ENCODE measurements around the gene OPN3.
A peak's percentile ranks its signal among the peaks of the same experiment; 100 is the strongest.

DNA sequence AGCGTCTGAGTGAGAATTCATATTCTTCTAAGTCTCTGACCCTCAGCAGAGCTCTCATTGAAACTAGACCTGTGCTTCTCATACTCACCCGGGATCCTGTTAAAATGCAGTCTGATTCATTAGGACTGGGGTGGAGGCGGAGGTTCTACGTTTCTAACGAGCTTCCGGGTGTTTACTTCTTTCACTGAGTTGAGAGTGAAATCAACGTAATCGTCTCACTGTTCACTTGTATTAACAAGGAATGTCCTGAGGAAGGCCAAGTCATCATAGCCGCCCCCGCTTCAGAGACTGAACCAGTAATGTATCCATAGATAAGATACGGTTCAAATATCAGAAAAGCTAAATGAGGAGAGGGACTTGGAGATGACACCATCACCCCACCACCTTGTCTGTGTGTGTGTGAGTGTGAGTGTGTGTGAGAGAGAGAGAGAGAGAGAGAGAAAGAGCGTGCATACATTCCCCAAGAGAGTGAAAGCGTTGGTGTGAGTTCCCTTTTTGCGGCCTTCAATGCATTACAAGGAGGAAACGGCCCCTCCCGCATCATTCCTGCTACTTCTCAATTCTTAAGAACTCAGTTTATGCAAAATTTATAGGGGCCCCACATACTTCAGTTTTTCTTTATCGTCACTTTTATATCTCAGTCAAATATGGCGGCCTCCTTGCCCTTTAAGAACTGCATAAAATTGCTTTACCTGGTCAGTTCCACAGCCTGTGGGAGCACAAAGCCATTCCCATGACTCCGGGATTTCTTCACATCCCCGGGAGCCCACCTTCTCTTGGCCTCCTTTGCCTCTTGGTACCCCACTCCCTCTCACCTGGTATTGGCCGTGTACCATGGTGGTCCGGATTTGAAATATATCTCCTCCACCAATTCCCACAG is 88.2 kb downstream of the OPN3 start:
- no peak for TF ChIP-seq SP1 (IDR thresholded peaks at IDR 0.05)
- TF ChIP-seq YY1 (IDR thresholded peaks at IDR 0.05) = peak; percentile 22
- no peak for TF ChIP-seq TAF1 (conservative IDR thresholded peaks at IDR 0.05)
- TF ChIP-seq, protein P1, sequence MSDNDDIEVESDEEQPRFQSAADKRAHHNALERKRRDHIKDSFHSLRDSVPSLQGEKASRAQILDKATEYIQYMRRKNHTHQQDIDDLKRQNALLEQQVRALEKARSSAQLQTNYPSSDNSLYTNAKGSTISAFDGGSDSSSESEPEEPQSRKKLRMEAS (IDR thresholded peaks at IDR 0.05) = no peak
